Measurements from ENCODE around the gene TNPO2.
"Not testable (repeated sequence)": the region's sequence is repeated elsewhere in the genome, so short reads cannot be mapped to it uniquely, and the experiment has no call there.

DNA sequence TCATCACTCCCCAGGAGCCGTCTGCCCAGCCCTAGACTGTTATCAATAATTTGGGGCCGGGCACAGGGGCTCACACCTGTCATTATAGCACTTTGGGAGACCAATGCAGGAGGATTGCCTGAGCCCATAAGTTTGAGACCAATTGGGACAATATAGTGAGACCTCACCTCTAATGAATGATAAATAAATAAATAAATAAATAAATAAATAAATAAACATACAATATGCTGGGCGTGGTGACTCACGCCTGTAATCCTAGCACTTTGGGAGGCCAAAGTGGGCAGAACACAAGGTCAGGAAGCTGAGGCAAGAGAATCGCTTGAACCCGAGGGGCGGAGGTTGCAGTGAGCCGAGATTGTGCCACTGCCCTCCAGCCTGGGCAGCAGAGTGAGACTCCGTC lies 10.4 kb downstream of the TNPO2 start:
- TF ChIP-seq, protein P1, sequence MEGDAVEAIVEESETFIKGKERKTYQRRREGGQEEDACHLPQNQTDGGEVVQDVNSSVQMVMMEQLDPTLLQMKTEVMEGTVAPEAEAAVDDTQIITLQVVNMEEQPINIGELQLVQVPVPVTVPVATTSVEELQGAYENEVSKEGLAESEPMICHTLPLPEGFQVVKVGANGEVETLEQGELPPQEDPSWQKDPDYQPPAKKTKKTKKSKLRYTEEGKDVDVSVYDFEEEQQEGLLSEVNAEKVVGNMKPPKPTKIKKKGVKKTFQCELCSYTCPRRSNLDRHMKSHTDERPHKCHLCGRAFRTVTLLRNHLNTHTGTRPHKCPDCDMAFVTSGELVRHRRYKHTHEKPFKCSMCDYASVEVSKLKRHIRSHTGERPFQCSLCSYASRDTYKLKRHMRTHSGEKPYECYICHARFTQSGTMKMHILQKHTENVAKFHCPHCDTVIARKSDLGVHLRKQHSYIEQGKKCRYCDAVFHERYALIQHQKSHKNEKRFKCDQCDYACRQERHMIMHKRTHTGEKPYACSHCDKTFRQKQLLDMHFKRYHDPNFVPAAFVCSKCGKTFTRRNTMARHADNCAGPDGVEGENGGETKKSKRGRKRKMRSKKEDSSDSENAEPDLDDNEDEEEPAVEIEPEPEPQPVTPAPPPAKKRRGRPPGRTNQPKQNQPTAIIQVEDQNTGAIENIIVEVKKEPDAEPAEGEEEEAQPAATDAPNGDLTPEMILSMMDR (conservative IDR thresholded peaks at IDR 0.05; ENCODE audit: low read depth in 2 of 2), result not testable (repeated sequence)
- TF ChIP-seq POLR2AphosphoS5 (IDR thresholded peaks at IDR 0.05; ENCODE audit: low read depth); STAT1 (IDR thresholded peaks at IDR 0.05; ENCODE audit: unreplicated experiment); ZNF331 (CRISPR knock-in tag; IDR thresholded peaks at IDR 0.05; ENCODE audit: low read depth); EZH2phosphoT487 (IDR thresholded peaks at IDR 0.05; ENCODE audit: unreplicated experiment); ETS1 (IDR thresholded peaks at IDR 0.05); EZH2 (IDR thresholded peaks at IDR 0.05; ENCODE audit: low read depth, unreplicated experiment); CREB1 (CRISPR knock-in tag; IDR thresholded peaks at IDR 0.05; ENCODE audit: low read depth); REST (IDR thresholded peaks at IDR 0.05; ENCODE audit: unreplicated experiment); JUNB (IDR thresholded peaks at IDR 0.05; ENCODE audit: unreplicated experiment): not testable (repeated sequence)

Data from GM23338 (cell line).